HG03097 (cell line): Measurements from ENCODE around the gene STX16.

Source experiments
- ATAC-seq: cut with Tn5 transposase; IDR thresholded peaks from one replicate; pipeline ENCODE4 v1.9.1; 2021; ENCODE audit not compliant: unreplicated experiment, low FRiP score

STX16 gene

DNA sequence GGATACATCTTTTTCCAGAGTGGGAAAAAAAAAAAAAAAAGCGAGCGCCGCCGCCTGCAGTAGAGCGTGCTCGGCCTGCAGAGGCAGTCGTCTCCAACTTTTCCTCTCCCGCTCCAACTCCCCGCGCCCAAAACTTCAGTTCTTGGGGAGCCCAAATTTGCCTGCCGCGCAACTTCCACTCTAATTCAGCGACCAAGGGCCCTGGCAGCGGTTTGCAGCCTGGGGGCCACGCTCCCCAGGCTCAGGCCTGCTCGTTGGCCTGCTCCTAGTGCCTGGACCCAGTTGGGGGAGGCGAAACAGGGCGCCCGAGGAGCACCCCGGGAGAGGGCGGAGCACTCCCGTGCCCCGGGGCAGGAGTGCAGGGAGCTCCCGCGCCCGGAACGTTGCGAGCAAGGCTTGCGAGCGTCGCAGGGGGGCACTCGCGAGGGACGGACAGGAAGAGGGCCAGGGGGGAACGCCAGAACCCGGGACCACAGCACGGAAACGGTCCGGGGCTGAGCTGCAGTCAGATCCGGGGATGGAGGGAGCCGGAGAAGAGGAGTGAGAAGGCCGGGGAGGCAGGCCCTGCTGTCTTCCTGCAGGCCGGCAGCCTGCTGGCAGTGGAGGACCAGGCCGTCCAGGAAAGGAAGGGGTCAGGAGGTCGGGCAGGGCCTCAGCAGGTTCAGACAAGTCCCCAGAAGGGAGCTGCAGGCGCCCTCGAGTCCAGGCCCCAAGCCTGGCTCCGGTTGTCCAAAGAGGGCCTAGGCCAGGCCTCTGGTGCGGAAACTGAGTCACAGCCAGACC is at the start of gene STX16:
Gene STX16, plus strand, starts transcription at position 508 of the 783 bp plus-strand sequence. CDS start 724 bp downstream, outside the sequence.
- ATAC-seq, result peak; percentile 49

- no peak for ATAC-seq
Measured at GRCh38 chr20:58602124-58602523, 49.0 kb upstream of the STX16 start.

DNA sequence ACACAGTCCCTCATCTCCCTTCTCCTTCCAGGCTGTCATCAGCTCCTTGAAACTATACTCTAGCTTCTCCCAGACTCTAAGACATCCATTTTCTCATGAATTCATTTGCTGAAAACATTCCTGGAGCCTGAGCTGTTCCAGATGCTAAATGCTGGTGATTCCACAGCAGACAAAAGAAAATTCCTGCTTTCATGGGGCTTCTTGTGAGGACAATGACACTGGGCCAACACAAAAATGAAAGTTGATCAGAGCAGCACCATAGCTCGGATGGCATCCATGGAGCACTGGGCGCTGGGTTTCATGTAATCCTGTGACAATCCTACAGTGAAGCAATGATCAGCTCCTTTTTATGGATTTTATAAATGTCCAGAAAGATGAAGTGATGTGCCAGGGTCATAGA is 47.4 kb upstream of the STX16 start:
- no peak for ATAC-seq

GRCh38 chr20:58604128-58604881 is 46.8 kb upstream of the STX16 start:
- ATAC-seq, result no peak

DNA sequence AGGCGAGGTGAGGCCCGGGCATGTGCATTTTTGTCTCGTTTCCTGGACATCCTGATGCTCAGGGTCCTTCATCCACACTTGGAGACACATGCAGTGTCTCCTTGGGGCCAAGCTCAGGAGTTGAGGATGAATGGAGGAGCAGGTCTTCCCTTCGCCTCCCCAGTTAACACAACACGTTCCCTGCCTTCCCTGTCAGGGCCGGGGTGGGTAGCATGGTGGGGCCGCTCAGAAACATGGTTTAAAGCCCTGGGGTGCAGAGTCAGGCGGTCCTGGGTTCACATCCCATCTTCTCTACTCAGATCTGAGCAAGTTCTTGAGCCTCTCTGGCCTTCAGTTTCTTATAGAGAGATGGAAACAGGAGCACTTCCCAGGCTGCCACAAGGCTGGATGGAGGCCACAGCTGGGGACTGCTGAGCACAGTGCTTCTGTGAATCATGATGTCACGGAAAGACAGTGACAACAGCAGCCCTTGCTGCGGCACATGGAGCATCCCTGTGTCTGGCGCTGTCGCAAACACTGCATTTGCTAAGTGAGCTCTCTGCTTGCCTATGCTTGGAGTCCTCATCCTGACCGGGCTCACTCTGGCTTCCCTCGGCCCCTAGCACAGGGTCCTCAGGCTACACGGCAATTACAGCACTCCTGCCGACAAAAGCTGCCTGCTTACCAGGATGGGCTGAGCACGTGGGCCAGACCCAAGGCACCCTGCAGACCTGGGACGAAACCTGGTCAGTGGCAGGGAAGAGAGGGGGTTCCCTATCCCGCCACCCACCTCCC is 45.6 kb upstream of the STX16 start:
- no peak for ATAC-seq

GRCh38 chr20:58606184-58606583 is 44.9 kb upstream of the STX16 start:
- no peak for ATAC-seq

DNA sequence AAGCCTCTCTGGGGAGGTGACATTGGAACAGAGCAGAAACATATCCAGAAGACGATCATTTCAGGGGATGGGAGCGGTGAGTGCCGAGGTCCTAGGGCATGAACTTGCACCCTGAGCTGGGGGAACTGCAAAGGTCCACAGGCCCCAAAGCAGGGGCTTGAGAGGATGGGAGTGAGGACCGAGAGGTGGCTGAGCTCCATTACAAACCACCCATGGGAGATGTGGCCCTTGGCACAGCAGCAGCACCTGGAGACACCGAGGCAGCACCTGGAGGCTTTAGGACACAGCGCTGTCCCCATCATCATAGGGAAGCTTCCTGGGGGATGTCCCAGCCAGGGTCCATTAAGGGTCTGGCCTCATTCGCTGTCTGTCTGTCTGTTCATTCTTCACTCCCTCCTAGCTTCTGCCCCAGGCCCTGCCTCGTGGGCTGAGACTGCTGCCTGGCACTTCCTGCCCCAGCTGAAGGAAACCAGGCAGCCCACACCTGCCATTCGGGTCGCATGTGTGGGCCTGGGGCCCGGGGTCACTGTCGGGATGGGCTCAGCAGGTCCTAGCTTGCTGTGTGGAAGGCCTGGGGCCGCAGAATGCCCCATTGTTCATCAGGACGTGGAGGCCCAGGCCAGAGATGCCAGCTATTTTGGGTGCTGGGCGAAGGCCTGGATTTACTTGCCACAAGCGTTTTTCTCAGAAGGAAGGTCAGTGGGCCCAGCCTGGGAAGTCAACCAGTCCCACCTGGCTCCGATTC is 42.8 kb upstream of the STX16 start:
- no peak for ATAC-seq

DNA sequence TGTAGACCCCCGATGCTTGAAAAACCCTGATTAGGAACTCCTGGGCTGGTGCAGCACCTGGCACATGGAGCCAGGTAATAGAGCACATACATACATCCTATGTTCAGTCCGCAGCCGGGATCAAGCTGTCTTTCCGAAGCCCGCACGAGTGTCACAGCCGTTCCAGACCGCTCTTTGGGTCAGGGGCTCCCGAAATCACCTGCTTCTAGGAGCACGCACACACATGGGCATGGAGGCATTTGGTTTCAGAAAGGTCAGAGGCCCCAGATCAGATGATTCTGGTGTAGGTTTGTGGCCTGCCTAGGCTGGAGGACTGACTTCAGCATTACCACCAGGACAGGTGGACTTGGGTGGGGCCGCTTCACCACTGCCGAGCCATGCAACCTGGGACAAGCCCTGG is 42.1 kb upstream of the STX16 start:
- ATAC-seq, result no peak

DNA sequence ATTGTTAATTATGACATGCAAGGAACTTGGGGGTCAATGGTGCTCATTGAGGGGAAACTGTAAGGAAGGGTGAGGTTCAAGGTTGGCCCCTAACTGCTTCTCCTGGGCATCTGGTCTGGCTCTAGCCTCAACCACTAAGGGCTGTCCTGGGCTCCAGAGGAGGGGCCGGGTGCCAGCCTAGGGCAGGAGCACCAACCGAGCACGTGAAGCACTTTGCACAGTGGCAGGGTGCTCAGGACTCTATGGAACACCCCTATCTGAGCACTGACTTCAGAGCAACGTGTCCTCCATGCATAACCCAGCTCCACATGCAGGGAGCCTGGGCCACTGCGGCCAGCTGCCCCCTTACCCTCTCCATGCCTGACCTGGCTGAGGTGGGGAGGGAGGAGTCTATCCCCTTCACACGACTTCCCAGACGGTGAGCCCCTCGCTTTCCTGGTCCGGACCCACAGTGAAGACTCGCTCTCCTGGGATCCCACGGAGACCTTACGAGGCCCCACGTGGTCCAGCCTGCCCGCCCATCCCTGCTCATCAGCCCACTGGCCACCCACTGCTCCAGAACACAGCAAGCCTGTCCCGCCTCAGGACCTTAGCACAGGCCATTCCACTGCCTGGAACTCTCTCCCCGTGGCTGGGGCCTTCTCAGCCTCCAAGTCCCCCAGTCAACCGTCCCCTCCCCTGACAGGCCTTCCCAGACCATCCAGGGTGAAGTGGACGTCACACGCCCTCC is 40.8 kb upstream of the STX16 start:
- ATAC-seq, result no peak

DNA sequence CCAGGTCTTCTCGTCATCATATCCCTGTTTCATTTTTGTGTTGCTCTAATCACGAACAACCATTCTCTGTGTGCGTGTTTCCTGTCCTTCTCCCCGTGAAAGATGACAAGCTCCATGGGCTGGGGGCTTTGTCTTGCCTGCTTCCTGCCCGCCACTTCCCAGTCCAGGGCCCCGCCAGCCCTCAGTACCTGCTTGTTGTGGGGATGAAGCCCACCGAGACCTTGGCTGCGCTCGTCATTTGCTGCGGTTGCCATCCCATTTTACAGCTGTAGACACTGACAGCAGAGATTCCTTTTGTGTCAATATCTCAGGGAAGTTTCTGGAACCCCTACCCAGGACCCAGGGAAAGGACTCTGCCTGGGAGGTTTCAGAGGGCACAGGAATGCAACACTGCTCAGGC is 40.3 kb upstream of the STX16 start:
- no peak for ATAC-seq

DNA sequence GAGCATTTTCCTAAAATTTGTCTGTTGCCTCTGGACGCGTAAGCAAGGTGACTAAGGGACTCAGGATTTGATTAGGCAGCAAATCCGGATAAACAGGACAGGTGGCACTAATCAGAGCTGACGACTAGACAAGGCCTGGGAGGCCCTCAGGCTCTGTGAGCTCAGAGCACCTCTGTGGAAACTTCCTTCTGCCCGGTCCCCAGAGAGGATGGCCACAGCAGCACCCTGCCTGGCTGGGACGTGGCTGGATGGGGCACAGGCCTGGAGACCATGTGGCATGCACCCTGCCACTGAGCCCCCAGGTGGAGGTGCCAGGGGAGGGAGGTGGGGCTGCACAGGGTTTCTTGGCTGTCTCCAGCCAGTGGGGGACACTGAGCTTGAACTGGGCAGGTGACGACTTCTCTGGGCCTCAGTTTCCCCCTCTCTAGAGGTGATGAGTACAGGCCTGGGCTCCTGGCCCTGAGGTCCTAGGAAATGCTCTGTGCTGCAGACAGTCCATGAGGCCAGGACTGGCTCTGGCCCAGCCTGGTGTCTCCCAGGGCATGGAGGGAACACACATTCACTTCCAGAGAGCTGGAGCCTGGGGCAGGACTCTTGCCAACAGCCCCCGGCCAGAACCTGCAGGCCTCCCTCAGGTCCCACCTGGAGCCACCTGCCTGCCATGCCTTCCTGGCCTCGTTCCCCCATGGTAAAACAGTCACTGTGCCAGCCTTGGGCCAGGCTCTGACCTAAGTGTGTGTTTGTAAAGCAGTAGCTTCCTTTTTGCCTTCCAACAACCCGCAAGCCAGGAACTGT is 39.6 kb upstream of the STX16 start:
- ATAC-seq, result no peak

DNA sequence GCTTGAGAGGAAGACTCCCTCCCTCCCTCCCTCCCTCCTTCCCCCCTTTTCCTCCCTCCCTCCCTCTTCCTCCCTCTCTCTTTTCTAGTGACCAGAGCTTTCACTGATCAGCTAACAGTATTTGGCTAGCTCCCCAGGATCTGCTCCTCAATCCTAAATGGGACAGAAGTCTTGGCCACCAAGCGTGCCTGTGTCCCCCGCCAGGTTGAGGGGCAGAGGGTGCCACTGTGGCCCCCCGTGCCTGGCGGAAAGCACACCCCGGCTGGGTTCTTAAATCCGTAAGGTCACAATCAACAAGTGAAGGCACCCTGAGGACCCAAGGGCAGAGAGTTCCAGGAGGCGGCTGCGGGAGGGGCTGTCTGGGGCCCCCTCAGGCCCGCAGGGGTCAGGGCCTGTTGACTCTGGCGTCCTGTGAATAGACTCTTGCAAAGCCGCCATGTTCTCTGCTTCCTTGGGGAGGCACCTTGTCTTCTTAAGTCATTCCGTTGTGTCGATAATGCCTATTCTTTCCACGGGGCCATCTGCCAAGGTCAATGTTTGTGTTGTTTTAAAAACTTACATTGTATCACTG is 38.9 kb upstream of the STX16 start:
- ATAC-seq, result no peak

DNA sequence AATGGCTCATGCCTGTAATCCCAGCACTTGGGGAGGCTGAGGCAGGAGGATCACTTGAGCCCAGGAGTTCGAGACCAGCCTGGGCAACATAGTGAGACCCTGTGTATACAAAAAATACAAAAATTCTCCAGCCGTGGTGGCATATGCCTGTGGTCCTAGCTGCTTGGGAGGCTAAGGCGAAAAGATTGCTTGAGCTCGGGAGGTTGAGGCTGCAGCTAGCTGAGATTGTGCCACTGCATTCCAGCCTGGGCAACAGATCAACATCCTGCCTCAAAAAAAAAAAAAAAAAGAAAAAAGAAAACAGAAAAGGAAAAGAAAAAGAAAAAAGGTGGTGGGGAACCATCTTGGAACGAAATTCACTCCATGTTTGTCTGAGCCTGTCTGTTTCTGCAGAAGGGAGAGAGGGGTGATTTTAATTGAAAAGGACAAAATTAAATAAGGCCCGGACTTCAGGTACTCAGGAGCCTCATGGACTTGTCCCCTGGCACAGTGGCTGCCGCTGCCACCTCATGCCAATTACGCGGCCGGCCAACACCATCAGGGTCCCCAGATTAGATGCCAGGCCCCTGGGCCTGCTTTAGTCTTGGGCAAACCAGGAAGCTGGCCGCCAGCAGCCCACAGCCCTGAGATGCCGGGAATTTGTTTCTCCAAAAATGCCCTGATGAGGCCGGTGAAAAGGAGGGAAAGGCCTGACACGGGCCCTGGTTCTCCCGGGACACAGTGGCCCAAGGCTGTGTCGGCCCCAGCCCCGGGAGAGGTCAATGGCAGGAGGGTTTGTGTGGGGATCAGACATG is 37.8 kb upstream of the STX16 start:
- ATAC-seq, result no peak

- ATAC-seq, result no peak
Measured at GRCh38 chr20:58614366-58614765, 36.7 kb upstream of the STX16 start.

DNA sequence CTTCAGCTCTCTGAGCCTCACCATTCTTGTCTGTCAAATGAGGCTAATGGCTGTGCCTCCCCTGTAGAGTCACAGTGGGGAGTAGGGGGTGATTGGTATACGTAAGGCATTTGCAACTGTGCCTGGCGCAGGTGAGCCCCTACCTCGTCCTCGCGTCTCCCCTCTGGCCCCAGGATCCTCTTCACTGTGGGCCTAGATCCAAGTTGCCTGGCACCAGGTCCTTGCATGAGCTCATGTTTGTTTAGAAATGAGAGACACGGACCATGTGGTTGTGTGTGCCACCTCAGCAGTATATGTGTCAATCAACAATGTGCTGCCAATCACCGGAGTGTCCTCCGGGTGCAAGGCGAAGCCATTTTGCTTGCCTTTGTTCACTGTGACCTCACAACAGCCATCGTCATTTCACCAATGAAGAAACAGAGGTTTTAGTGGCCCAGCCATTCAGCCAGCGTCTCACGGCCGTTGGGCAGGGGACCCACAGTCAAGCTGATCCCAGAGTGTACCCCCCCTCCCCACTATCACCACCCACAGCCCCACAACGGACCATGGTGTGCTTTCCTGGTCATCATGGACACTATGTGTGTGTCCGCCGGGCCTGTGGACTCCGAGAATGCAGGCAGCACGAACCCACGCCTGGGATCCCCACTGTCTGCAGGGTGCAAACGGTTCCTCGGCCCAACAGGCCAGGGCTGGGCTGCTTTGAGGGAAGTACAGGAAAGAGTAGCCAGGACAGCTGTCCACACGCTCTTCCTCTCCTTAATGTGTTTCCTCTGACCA is 35.9 kb upstream of the STX16 start:
- no peak for ATAC-seq

DNA sequence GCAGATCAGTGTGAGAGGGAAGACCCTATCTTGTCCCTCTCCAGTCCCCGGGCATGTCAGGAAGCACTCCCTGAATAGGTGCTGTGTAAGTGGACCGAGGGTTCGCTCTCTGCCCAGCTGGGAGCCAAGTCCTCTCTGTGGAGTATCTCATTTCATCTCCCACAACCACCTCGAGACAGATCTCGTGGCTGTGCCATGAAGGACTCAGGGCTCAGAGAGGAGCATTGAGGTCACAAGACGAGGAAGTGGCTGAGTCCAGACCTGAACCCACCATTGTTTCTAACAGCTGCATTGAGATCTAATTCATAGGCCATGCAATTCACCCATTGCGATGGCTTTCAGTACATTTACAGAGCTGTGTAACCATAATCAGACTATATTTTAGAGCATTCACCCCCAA is 34.7 kb upstream of the STX16 start:
- ATAC-seq, result no peak

GRCh38 chr20:58617158-58617557 is 33.9 kb upstream of the STX16 start:
- ATAC-seq, result no peak
